Measurements from ENCODE around the gene OR2Y1. TPM values are rescaled to one million over a fixed set of nuclear protein-coding genes. Genes with fewer than 3 reads are reported as not detected.

Gene OR2Y1
- total RNA-seq, 2 experiments from 2014 or later: not detected

DNA sequence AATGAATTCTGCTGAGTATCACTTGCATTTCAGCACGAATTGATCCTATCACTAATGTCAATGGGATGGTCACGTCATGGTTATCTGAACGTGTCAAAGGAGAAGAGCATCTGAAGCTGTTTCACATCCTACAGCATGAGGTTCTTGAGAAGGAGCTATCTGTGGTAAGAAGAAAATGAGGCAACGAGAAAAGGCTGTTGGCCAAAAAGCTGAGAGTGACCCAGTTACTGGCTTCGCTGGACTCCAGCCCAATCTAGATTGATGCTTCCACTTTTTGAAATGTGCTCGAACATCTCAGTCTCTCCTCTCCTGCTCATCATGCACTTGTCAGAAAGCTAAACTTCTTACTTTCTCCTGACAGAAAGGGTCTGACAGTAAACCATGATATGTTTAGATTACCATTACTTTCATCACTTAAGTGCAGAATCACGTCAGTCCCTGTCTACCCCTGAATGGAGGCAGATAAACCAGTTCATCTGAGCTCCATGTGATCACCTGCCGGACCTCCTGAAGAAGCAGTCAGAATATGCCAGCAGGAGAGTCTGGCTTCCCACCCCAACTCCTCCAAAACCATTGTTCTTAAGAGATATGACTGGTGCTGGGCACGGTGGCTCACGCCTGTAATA is 40.2 kb upstream of the OR2Y1 start:
- no peaks in the 10 kb centered on the region for H3K9me2 ChIP-seq (ENCODE audit: insufficient read depth, low read length)
- H3K36me3 ChIP-seq (ENCODE audit: insufficient read depth, low read length): no peaks in the 10 kb centered on the region
- no peak overlapping the region for H3K4me3 ChIP-seq (ENCODE audit: low read depth, low read length, poor library complexity, severe bottlenecking)
- no peak for TF ChIP-seq EZH2phosphoT487 (IDR thresholded peaks at IDR 0.05; ENCODE audit: borderline replicate concordance, low read depth, low read length)
- TF ChIP-seq, protein P1, sequence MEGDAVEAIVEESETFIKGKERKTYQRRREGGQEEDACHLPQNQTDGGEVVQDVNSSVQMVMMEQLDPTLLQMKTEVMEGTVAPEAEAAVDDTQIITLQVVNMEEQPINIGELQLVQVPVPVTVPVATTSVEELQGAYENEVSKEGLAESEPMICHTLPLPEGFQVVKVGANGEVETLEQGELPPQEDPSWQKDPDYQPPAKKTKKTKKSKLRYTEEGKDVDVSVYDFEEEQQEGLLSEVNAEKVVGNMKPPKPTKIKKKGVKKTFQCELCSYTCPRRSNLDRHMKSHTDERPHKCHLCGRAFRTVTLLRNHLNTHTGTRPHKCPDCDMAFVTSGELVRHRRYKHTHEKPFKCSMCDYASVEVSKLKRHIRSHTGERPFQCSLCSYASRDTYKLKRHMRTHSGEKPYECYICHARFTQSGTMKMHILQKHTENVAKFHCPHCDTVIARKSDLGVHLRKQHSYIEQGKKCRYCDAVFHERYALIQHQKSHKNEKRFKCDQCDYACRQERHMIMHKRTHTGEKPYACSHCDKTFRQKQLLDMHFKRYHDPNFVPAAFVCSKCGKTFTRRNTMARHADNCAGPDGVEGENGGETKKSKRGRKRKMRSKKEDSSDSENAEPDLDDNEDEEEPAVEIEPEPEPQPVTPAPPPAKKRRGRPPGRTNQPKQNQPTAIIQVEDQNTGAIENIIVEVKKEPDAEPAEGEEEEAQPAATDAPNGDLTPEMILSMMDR (conservative IDR thresholded peaks at IDR 0.05; ENCODE audit: low read length): no peak
- no TSS peak for BruUV-seq (replicated peaks)
- POLR2A ChIA-PET: no interaction called here
- CTCF ChIA-PET (ENCODE audit: unreplicated experiment): no interaction called here
- no peak overlapping the region for H3K27ac ChIP-seq (ENCODE audit: low read depth, low read length, poor library complexity, severe bottlenecking)
- no peaks in the 10 kb centered on the region for H4K20me1 ChIP-seq (ENCODE audit: insufficient read depth, low read length)
- H3K4me1 ChIP-seq (ENCODE audit: insufficient read depth, low read length, poor library complexity, severe bottlenecking): no peaks in the 10 kb centered on the region
- H3K9me3 ChIP-seq (ENCODE audit: low read length): no peaks in the 10 kb centered on the region
- no peaks in the 10 kb centered on the region for H3K79me2 ChIP-seq (ENCODE audit: insufficient read depth, low read depth, low read length)
- intact Hi-C loops (cut with micrococcal nuclease; ENCODE audit: unreplicated experiment): loop anchor here (5.0 to 10.0 kb wide), 3 partner anchors 145 to 377 kb away; partner anchors contain the start of gene BTNL9
- DNase-seq (ENCODE audit: low spot score): no peak
- no peak overlapping the region for H2AFZ ChIP-seq (ENCODE audit: low read length)
- H3K4me2 ChIP-seq (ENCODE audit: low read length): no peak overlapping the region

DNA sequence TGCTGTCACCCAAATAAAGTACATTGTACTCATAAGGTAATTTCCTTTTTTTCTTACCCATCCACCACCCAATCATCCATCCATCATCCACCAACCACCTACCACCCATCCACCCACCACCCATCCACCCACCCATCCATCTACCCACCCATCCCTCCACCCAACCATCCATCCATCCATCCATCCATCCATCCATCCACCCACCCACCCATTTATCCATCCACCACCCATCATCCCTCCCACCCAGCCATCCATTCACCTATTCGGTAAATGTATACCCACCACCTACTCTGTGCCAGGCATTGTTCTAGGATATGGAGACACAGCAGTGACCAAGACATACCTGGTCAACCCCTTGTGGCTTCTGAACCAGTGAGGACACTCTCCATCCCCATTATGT is 37.6 kb upstream of the OR2Y1 start:
- no TSS peak for BruUV-seq (replicated peaks)
- intact Hi-C loops (cut with micrococcal nuclease; ENCODE audit: unreplicated experiment): loop anchor here (10.0 kb wide), 1 partner anchor 147 kb away; no protein-coding TSS in a partner anchor
- CTCF ChIA-PET (ENCODE audit: unreplicated experiment): no interaction called here

DNA sequence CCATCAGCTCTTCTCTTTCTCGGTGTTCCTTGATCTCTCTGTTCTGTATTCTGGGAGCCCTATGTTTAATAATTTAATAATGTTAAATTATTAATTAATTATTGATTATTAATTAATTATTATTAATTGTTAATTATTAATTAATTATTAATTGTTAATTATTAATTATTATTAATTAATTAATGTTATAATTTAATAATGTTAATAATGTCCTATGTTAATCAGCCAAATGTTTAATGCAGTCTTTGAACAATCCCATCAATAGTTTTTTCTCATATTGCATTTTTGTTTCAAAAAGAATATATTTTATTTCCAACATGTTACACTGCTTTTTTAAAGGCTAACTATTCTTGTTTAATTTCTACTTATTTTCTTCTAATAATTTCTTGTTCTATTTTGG is 36.5 kb upstream of the OR2Y1 start:
- no TSS peak for BruUV-seq (replicated peaks)

More for the DNA sequence above, 37.6 kb upstream of the OR2Y1 start:
- H2AFZ ChIP-seq (ENCODE audit: low read length): no peak overlapping the region
- TF ChIP-seq EZH2phosphoT487 (IDR thresholded peaks at IDR 0.05; ENCODE audit: borderline replicate concordance, low read depth, low read length): no peak
- TF ChIP-seq, protein P1 (conservative IDR thresholded peaks at IDR 0.05; ENCODE audit: low read length): no peak
- no peak overlapping the region for H3K4me2 ChIP-seq (ENCODE audit: low read length)
- no peaks in the 10 kb centered on the region for H3K4me1 ChIP-seq (ENCODE audit: insufficient read depth, low read length, poor library complexity, severe bottlenecking)
- H3K36me3 ChIP-seq (ENCODE audit: insufficient read depth, low read length): no peaks in the 10 kb centered on the region
- no peak for DNase-seq (ENCODE audit: low spot score)
- no peaks in the 10 kb centered on the region for H4K20me1 ChIP-seq (ENCODE audit: insufficient read depth, low read length)
- H3K79me2 ChIP-seq (ENCODE audit: insufficient read depth, low read depth, low read length): no peaks in the 10 kb centered on the region
- H3K4me3 ChIP-seq (ENCODE audit: low read depth, low read length, poor library complexity, severe bottlenecking): no peak overlapping the region
- H3K9me3 ChIP-seq (ENCODE audit: low read length): no peaks in the 10 kb centered on the region
- no peak overlapping the region for H3K27ac ChIP-seq (ENCODE audit: low read depth, low read length, poor library complexity, severe bottlenecking)
- POLR2A ChIA-PET: no interaction called here
- no peaks in the 10 kb centered on the region for H3K9me2 ChIP-seq (ENCODE audit: insufficient read depth, low read length)

More for the DNA sequence above, 36.5 kb upstream of the OR2Y1 start:
- Histone ChIP-seq H2AFZ (ENCODE audit: low read length) (no peak overlapping the region), H3K4me2 (ENCODE audit: low read length) (no peak overlapping the region), H3K79me2 (ENCODE audit: insufficient read depth, low read depth, low read length) (no peaks in the 10 kb centered on the region), H3K4me3 (ENCODE audit: low read depth, low read length, poor library complexity, severe bottlenecking) (no peak overlapping the region), H4K20me1 (ENCODE audit: insufficient read depth, low read length) (no peaks in the 10 kb centered on the region), H3K9me2 (ENCODE audit: insufficient read depth, low read length) (no peaks in the 10 kb centered on the region), H3K36me3 (ENCODE audit: insufficient read depth, low read length) (no peaks in the 10 kb centered on the region), H3K4me1 (ENCODE audit: insufficient read depth, low read length, poor library complexity, severe bottlenecking) (no peaks in the 10 kb centered on the region), H3K27ac (ENCODE audit: low read depth, low read length, poor library complexity, severe bottlenecking) (no peak overlapping the region), H3K9me3 (ENCODE audit: low read length) (no peaks in the 10 kb centered on the region; the same call in 1 of the 2 replicates)
- TF ChIP-seq EZH2phosphoT487 (IDR thresholded peaks at IDR 0.05; ENCODE audit: borderline replicate concordance, low read depth, low read length): no peak
- TF ChIP-seq, protein P1 (conservative IDR thresholded peaks at IDR 0.05; ENCODE audit: low read length): no peak
- CTCF ChIA-PET (ENCODE audit: unreplicated experiment): no interaction called here
- POLR2A ChIA-PET: no interaction called here
- DNase-seq (ENCODE audit: low spot score): no peak
- intact Hi-C loops (cut with micrococcal nuclease; ENCODE audit: unreplicated experiment): loop anchor here (10.0 kb wide), 1 partner anchor 148 kb away; no protein-coding TSS in a partner anchor

All from OCI-LY7 (cell line).